Esophagus squamous epithelium (tissue), 4 donors: ENCODE measurements around the gene SUSD1.
A peak's percentile ranks its signal among the peaks of the same experiment; 100 is the strongest.

Experiments
- CTCF ChIP-seq, 6 experiments: fragments of 450-650 bp in 4 of 6; fragments of 200-600 bp in 2 of 6; sonication (generic) in 2 of 6; IDR thresholded peaks; one replicate each; pipeline ENCODE4 v1.5.1; 2016 to 2019; ENCODE audit warnings: antibody characterized with exemption in 6 of 6, mild to moderate bottlenecking in 4 of 6, moderate library complexity in 4 of 6
- POLR2A ChIP-seq, 4 donors: fragments of 450-650 bp; IDR thresholded peaks; one replicate each; pipeline ENCODE4 v1.6.1; 2017; ENCODE audit warnings: antibody characterized with exemption in 4 of 4, mild to moderate bottlenecking in 4 of 4, moderate library complexity in 3 of 4

- peak in 1 of 6 experiments; percentile 37 for TF ChIP-seq CTCF (IDR thresholded peaks at IDR 0.05)
- no peak for TF ChIP-seq POLR2A (IDR thresholded peaks at IDR 0.05)
Observed at GRCh38 chr9:112091810-112092209, 83.3 kb downstream of the SUSD1 start.
